ENCODE data around the gene SMIM14.

The SMIM14 gene

DNA sequence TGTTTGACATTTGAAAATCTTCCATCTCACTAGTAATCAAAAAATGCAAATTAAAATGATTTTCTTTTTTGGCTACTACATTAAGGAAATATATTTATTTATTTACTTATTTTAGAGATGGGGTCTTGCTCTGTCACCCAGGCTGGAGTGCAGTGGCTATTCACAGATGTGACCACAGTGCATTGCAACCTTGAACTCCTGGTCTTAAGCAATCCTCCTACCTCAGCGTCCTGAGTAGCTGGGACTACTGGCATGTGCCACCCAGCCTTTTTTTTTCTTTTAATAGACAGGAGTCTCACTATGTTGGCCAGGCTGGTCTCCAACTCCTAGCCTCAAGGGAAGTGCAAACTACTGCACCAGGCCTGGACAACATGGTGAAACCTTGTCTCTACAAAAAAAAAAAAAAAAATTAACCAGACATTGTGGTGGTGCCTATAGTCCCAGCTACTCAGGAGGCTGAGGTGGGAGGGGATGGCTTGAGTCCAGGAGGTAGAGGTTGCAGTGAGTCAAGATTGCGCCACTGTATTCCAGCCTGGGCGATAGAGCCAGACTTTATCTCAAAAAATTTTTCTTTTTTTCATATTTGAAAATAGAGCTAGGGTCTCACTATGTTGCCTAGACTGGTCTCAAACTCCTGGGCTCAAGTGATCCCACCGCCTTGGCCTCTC lies 4.4 kb upstream of the SMIM14 start:
- H3K4me1 ChIP-seq (ENCODE audit: insufficient read depth, poor library complexity, severe bottlenecking): peaks cover 8% of the 10 kb centered on the region
- H3K27me3 ChIP-seq (ENCODE audit: insufficient read depth, poor library complexity, severe bottlenecking): no peaks in the 10 kb centered on the region
- H3K27ac ChIP-seq (ENCODE audit: poor library complexity, severe bottlenecking): no peak overlapping the region
- no peak overlapping the region for H3K4me3 ChIP-seq (ENCODE audit: severe bottlenecking)
- no peaks in the 10 kb centered on the region for H3K9me3 ChIP-seq (ENCODE audit: severe bottlenecking)
- no peak for DNase-seq (ENCODE audit: low spot score)
- ATAC-seq (ENCODE audit: low read depth): no peak
- no peaks in the 10 kb centered on the region for H3K36me3 ChIP-seq (ENCODE audit: low read depth)
- TF ChIP-seq, protein P1, sequence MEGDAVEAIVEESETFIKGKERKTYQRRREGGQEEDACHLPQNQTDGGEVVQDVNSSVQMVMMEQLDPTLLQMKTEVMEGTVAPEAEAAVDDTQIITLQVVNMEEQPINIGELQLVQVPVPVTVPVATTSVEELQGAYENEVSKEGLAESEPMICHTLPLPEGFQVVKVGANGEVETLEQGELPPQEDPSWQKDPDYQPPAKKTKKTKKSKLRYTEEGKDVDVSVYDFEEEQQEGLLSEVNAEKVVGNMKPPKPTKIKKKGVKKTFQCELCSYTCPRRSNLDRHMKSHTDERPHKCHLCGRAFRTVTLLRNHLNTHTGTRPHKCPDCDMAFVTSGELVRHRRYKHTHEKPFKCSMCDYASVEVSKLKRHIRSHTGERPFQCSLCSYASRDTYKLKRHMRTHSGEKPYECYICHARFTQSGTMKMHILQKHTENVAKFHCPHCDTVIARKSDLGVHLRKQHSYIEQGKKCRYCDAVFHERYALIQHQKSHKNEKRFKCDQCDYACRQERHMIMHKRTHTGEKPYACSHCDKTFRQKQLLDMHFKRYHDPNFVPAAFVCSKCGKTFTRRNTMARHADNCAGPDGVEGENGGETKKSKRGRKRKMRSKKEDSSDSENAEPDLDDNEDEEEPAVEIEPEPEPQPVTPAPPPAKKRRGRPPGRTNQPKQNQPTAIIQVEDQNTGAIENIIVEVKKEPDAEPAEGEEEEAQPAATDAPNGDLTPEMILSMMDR (IDR thresholded peaks at IDR 0.05; ENCODE audit: poor library complexity, severe bottlenecking): no peak

DNA sequence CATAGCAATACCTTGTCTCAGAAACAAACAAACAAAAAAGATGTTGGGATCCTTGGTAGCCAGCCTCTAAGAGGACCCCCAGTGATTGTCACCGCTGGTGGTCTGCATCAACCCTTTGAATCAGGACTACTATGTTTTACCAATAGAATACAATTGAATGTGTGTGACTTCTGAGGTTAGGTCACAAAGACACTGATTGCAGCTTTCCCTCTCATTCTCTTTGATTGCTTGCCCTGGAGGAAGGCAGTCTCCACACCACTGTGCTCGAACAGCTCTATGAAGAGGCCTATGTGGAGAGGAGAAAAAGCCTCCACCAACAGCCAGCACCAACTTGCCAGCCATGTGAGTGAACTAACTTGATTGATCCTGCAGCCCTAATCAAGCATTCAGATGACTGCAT lies 2.8 kb upstream of the SMIM14 start:
- Histone ChIP-seq H3K27ac (ENCODE audit: poor library complexity, severe bottlenecking) (no peak overlapping the region), H3K4me3 (ENCODE audit: severe bottlenecking) (no peak overlapping the region), H3K4me1 (ENCODE audit: insufficient read depth, poor library complexity, severe bottlenecking) (peaks cover 8% of the 10 kb centered on the region), H3K9me3 (ENCODE audit: severe bottlenecking) (no peaks in the 10 kb centered on the region), H3K36me3 (ENCODE audit: low read depth) (no peaks in the 10 kb centered on the region), H3K27me3 (ENCODE audit: insufficient read depth, poor library complexity, severe bottlenecking) (no peaks in the 10 kb centered on the region)
- no peak for DNase-seq (ENCODE audit: low spot score)
- no peak for ATAC-seq (ENCODE audit: low read depth)
- TF ChIP-seq, protein P1 (IDR thresholded peaks at IDR 0.05; ENCODE audit: poor library complexity, severe bottlenecking): no peak

DNA sequence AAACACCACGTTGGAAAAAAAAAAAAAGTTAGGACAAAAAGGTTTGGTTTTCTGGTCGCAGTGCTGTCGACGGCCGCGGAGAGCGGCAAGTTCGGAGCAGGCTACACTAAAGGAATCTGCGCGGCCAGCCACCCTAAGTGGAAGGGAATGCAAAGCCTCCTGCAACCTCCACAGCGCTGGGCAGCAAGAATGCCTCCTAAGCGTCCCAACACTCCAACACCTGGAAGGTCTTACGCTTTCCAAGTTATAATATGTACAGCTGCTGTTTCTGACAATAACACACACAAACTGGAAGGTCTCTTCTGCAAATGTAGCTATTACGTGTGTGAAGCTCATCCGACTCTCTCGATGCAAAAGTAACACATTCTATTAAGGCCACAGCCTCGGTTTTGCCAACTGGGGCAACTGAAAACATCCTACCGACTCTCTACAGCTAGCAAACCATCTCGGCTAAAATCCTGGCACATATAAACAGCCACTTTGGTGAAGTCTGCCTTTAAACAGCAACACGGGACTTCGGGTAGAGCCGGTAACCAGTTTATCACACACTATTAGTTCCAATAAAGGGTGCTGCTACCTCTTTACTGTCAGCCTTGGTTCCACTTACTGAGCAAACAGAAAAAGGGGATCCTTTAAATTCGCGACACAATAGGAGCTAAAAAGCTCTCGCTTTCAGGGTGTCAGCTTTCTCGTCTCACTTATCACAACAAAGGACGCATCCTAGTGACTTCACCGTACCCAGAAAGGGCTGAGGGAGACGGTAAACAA lies 895 bp downstream of the SMIM14 start:
- peak overlapping the region; percentile 82 for H3K27ac ChIP-seq (ENCODE audit: poor library complexity, severe bottlenecking)
- H3K4me3 ChIP-seq (ENCODE audit: severe bottlenecking): peak overlapping the region; percentile 57
- peaks cover 20% of the 10 kb centered on the region for H3K4me1 ChIP-seq (ENCODE audit: insufficient read depth, poor library complexity, severe bottlenecking)
- no peaks in the 10 kb centered on the region for H3K27me3 ChIP-seq (ENCODE audit: insufficient read depth, poor library complexity, severe bottlenecking)
- peak; percentile 72 for DNase-seq (ENCODE audit: low spot score)
- ATAC-seq (ENCODE audit: low read depth): peak; percentile 64
- H3K9me3 ChIP-seq (ENCODE audit: severe bottlenecking): no peaks in the 10 kb centered on the region
- TF ChIP-seq, protein P1 (IDR thresholded peaks at IDR 0.05; ENCODE audit: poor library complexity, severe bottlenecking): no peak
- H3K36me3 ChIP-seq (ENCODE audit: low read depth): no peaks in the 10 kb centered on the region

DNA sequence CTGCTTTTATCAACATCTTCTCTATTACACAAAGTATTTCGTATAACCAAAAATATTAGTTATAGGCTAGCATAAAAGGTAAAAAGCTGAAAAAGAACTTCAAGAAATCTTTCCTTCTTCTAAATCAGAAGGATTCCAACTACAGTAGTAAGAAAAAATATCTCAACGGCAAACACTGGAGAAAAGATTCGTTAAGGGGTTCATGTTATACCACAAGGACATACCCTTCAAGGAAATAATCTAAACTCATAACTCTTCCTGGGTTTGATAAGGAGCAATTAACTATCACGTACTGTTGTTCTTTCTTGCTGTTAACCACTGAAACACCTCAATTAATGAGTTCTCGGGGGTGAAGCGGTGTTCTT lies 1.5 kb downstream of the SMIM14 start:
- TF ChIP-seq, protein P1 (IDR thresholded peaks at IDR 0.05; ENCODE audit: poor library complexity, severe bottlenecking): no peak
- Histone ChIP-seq H3K4me3 (ENCODE audit: severe bottlenecking) (peak overlapping the region; percentile 57), H3K27ac (ENCODE audit: poor library complexity, severe bottlenecking) (peak overlapping the region; percentile 82), H3K27me3 (ENCODE audit: insufficient read depth, poor library complexity, severe bottlenecking) (no peaks in the 10 kb centered on the region), H3K9me3 (ENCODE audit: severe bottlenecking) (no peaks in the 10 kb centered on the region), H3K4me1 (ENCODE audit: insufficient read depth, poor library complexity, severe bottlenecking) (peaks cover 20% of the 10 kb centered on the region), H3K36me3 (ENCODE audit: low read depth) (no peaks in the 10 kb centered on the region)
- ATAC-seq (ENCODE audit: low read depth): no peak
- no peak for DNase-seq (ENCODE audit: low spot score)

All from RWPE2 (cell line).